HG03342 (cell line): ENCODE results near the gene TFPI2.

Experiments
- ATAC-seq: cut with Tn5 transposase; IDR thresholded peaks from one replicate; pipeline ENCODE4 v1.9.1; 2021; ENCODE audit warnings: mild to moderate bottlenecking, moderate library complexity; ENCODE audit not compliant: unreplicated experiment

The TFPI2 gene

DNA sequence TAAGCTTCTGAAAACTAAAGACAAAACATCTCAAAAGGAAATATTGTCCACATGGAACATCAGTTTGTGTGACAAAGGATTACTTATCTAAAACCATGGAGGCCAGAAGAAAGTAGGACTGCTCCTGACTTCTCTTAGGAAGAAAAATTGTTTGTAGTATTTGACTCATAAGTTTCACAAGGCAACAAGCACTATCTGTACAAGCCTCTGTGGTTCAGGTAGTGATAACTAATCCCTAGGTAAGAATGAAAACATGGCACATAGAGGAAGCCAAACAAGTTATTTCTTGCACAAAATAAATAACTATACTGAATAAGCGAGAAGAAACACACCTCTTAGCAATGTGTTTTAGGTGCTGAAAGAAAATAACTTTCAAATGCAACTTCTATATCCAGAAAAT is 30.3 kb downstream of the TFPI2 start:
- no peak for ATAC-seq

DNA sequence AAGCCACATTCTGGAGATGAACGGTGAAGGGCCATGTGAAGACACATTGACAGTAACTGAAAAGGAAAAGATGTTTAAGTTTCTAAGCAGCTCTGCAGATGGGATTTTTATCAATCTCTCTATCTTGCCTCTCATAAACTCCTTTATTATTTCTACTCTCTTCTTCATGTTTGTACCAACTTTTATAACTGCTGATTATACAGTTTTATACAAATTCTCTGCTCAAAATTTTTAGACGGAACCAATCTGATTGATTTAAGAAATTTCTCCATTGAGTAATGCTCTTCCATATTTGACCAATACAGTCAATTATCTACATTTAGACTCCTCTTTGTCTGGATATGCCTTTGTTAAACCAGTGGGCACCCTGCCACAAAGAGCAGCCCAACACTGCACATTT is 31.7 kb downstream of the TFPI2 start:
- no peak for ATAC-seq

DNA sequence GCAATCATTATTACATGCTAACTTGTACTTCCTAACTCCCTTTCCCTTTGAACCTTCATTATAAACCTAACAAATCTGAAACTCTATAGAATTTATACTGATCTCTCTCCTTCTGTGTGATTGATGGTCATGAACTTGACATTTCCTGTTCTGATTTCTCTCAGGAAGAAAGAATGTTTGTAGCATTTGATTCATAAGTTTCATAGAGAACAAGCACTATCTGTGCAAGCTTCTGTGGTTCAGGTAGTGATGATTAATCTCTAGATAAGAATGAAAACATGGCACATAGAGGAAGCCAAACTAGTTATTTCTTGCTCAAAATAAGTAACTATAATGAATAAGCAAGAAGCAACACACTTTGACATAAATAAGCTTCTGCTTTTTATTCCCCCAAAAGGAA is 34.2 kb downstream of the TFPI2 start:
- ATAC-seq: no peak

DNA sequence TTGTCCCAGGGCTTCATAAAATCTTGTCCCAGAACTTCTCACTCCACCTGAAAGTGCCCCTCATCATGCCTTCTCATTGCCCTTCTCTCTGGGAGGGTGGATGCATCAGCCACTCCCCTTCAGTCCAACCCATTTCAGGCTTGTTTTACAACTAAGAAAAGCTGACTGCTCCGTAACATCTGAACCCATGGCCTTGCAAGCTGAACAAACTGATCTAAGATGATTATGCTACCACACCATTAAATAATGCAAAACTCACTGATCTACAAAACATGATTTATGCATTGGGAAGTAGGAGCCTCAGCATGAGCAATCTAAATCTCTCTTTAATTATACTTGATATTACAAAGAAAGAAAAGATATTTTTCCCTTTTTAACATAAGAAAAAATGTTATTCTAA is 34.8 kb downstream of the TFPI2 start:
- ATAC-seq: no peak

DNA sequence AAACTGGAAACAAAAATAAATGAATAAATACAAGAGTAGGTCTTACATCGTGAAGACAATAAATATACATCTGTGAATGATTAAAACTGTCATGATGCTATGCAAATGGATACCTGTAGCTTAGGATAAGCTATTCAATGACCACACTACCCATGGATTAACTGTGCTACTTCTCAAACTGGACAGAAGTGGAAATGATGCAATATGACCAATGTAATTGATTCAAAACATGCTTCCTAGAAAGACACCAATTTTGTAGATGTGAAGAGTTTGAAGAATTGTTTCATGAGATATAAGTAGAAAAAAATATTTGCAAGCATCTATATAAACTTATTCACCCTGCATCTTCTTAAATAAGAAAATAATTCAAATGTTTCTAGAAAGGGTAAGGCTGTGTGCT is 36.1 kb downstream of the TFPI2 start:
- ATAC-seq: no peak

DNA sequence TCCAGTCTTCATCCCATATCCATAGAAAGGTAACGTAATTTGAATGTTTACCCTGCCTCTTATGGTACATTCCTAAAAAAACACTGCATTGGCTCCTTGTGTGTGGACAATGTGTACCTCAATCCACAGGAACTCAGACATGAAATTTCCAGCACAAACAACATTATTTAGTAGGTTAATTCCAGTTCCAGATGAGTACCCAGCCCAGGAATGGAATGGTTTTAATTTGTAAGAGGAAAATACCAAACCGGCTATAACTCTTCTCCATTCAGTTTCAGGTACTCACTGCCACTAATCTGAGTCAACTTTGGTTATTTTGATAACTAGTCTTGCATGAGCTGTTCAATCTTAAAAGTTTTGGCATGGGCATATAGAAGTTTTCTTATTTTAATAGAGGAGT is 39.0 kb downstream of the TFPI2 start:
- ATAC-seq: no peak

DNA sequence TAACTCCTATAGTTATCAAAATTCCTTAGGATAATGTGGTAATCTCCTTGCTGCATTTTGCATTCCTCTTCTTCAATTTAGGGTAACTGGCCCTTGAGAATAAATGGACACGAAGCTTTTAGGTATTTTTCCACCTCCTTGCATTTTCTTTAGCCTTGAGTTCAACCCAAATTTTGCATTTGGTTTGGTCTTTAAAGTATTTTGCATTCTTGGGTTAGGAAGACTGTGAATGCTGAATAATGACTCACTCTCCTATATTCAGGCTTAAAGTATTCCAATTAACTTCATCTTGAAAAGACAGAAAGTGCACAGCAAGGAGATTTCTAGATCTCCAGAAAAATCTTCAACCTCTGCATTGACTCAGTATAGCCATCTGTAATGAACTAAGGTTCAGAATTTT is 47.3 kb downstream of the TFPI2 start:
- ATAC-seq: no peak

DNA sequence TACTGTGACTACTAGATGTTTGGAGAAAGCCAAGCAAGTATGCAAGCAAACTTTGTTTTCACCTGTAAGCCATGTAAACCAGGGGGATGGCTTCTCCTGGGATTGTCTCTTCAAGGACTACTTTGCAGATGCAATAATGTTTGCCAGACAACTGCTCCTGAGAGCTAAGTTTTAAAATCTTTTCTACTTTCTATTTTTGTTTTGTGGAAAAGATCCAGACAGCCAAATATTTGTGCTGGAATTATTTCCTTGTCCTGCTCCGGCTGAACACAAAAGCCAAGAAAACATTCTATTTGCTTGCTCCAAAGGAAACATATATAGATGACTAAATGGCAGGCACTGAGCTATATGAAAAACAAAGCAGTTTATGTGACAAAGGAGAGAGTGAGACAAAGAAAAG is 51.6 kb downstream of the TFPI2 start:
- no peak for ATAC-seq

DNA sequence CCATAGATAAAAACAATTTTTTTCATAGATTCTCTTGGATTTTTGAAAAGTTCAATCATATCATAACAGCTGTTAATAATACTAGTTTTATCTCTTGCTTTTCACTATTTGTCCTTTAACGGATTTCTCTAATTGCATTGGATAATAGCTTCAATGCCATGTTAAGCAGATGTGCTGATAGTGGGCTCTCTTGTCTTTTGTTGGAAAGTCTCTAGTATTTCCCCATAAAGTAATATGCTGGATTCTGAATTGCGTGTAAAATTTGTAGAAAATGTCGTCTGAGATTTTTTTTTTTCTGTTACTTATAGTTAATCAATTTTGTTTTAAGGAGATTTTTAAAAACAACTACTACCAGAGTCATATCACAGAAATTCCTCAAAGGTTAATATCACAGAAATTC is 53.3 kb downstream of the TFPI2 start:
- no peak for ATAC-seq

DNA sequence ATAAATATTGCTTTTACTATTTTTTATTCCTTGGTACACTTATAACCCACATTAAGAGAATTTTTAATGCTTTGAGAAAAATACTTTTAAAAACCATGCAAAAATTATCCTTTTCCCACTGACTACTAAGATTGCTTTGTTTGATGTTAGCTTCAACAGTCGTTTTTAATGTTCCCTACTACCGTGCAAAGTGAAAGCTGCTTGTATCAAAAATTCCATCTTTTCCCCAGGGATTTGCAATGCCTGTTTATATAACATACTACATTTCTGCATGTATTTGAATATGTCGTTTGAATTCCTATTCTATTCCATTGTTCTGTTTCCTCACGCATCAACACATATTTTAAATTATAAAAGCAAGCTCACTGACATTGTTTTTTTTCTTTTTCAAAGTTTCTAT is 54.4 kb downstream of the TFPI2 start:
- ATAC-seq: no peak

DNA sequence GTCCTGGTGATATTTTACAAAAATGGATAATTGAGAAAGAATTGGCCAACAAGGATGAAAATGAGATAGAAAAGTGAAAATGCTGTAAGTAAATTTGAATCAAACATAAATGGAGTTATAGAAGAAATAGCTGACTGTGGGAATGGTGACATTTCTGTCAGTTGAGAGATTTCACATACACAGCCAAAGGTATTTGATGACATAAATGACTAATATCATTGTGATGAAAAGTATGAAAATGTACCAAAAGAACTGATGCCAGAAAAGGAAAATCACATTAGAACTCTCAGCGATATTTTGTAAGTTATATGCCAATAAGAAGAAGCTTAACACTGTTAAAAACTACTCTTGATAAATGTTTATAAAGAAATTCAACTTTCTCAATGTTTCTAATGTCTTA is 54.9 kb downstream of the TFPI2 start:
- no peak for ATAC-seq
